Activated naive CD8-positive, alpha-beta T cell treated with anti-CD3 and anti-CD28 coated beads, Interleukin-2, amount 50 U/mL, for 24 hours (primary cell): ENCODE results near the gene FAIM2.
"Not testable (repeated sequence)": the region's sequence is repeated elsewhere in the genome, so short reads cannot be mapped to it uniquely, and the experiment has no call there.

ENCODE experiments used
- ATAC-seq: fragments of 150-1000 bp; cut with Tn5 transposase; one replicate; pipeline ENCODE4 v1.10.0; 2021
- DNase-seq: peaks from one replicate; pipeline ENCODE4 v3.0.0; 2021
- H3K27ac Mint-ChIP-seq: one replicate; pipeline ENCODE4 v1.8.0; 2021; ENCODE audit warnings: mild to moderate bottlenecking, mixed read lengths
- H3K27me3 Mint-ChIP-seq: one replicate; pipeline ENCODE4 v1.8.0; 2021; ENCODE audit warnings: mixed read lengths
- H3K36me3 Mint-ChIP-seq: one replicate; pipeline ENCODE4 v1.8.0; 2021; ENCODE audit warnings: low read depth, mixed read lengths
- H3K4me1 Mint-ChIP-seq: one replicate; pipeline ENCODE4 v1.8.0; 2021; ENCODE audit warnings: mixed read lengths
- H3K4me3 Mint-ChIP-seq: one replicate; pipeline ENCODE4 v1.8.0; 2021; ENCODE audit warnings: mild to moderate bottlenecking, moderate library complexity, mixed read lengths
- H3K9me3 Mint-ChIP-seq: one replicate; pipeline ENCODE4 v1.8.0; 2021; ENCODE audit warnings: mixed read lengths

FAIM2 gene

DNA sequence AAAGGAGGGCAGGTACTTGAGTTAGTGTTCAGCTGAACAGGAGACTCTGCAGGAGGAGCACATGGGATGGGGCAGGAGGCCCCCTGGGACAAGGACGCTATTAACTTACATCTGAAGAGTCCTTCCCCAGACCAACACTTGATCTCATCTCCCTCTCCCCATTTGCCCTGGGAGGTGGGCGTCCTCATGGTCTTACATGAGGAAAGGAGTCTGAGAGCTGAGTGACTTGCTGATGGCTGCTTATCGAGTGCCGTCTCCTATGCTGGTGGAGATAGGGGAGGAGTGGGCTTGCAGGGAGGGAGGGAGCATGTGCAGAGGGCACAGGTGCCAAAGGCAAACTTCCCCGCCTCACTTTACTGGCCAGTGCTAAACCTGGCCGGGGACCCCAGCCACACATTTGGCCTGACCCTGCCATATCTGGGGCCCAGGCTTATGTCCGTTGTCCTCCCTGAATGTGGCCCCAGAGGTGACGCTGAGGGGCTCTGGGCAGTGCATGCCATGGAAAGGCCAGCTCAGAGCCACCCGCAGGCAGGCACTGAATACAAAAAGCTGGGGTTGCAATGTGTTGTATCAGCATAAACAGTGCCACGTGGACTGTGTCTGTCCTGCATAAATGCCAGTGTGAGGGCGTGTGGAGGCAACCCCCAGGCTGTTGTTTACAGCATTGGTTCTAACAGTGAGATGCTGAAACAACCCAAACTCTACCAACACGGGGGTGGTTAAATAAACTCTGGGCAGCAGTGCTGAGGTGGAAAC is 29.4 kb downstream of the FAIM2 start:
- no peak overlapping the region for H3K4me3 Mint-ChIP-seq

DNA sequence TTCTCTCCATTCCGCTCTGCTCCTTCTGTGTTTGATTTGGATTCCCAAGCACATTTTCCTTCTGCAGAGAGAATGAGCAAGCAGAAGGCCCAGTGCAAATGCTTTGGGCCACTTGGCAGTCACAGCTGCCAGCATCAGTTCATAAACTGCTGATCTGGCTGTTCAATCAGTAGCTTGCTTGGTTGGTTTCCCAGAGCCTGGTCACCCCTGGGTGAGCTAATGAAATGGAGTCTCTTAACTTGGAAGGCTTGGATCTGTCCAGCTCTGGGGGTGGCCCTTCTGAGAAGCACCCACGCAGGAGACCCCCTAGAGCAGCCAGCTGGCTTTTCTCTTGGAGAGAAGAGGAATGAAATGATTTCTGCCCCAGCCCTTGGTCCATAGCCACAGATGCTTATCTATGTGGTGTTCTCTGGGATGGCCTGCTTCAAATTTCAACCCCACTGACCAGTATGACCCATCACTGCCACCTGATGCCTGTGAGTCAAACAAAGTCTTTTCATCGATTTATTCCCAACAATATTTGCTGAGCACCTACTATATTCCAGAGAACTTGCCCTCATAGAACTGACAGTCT is 30.3 kb downstream of the FAIM2 start:
- no peak overlapping the region for H3K27ac Mint-ChIP-seq
- no peak overlapping the region for H3K4me3 Mint-ChIP-seq

More for the DNA sequence above, 29.4 kb downstream of the FAIM2 start:
- no peak overlapping the region for H3K27ac Mint-ChIP-seq
- ATAC-seq (no peak), DNase-seq (no peak)
- H3K27me3 Mint-ChIP-seq: peaks cover 2% of the 10 kb centered on the region
- H3K4me1 Mint-ChIP-seq: no peaks in the 10 kb centered on the region
- H3K9me3 Mint-ChIP-seq: peaks cover 17% of the 10 kb centered on the region
- H3K36me3 Mint-ChIP-seq: no peaks in the 10 kb centered on the region

GRCh38 chr12:49872781-49873181 is 30.9 kb downstream of the FAIM2 start:
- Mint-ChIP-seq H3K27me3 (peaks cover 2% of the 10 kb centered on the region), H3K27ac (no peak overlapping the region), H3K36me3 (no peaks in the 10 kb centered on the region), H3K9me3 (peaks cover 2% of the 10 kb centered on the region), H3K4me1 (no peaks in the 10 kb centered on the region), H3K4me3 (no peak overlapping the region)
- ATAC-seq: no peak
- no peak for DNase-seq

More for the DNA sequence above, 30.3 kb downstream of the FAIM2 start:
- DNase-seq (no peak), ATAC-seq (no peak)
- no peaks in the 10 kb centered on the region for H3K36me3 Mint-ChIP-seq
- H3K9me3 Mint-ChIP-seq: peaks cover 9% of the 10 kb centered on the region
- peaks cover 2% of the 10 kb centered on the region for H3K27me3 Mint-ChIP-seq
- H3K4me1 Mint-ChIP-seq: no peaks in the 10 kb centered on the region

DNA sequence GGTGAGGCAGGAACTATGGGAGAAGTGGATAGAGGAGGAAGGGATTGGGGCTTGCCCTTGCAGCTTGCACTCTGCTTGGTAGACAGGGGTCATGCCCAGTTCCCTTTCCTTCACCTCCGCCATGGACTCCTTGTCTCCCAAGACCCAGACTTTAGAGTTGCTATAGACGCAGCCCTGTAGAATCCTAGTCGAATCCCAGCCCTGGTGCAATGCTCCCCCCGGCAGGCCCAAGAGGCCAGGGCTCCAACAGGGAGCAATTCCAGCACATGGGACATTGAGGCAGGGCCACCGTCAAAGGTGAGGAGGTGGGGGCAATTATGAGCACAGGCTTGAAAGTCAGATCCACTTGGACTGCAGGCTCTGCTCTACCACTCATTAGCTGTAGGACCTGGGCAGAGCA is 31.3 kb downstream of the FAIM2 start:
- Mint-ChIP-seq H3K4me1 (no peaks in the 10 kb centered on the region), H3K9me3 (no peaks in the 10 kb centered on the region), H3K27me3 (peaks cover 2% of the 10 kb centered on the region), H3K4me3 (no peak overlapping the region), H3K27ac (no peak overlapping the region), H3K36me3 (no peaks in the 10 kb centered on the region)
- DNase-seq: no peak
- no peak for ATAC-seq

GRCh38 chr12:49871811-49872251 is 31.9 kb downstream of the FAIM2 start:
- H3K27me3 Mint-ChIP-seq, ATAC-seq, DNase-seq, H3K36me3 Mint-ChIP-seq, H3K27ac Mint-ChIP-seq, H3K9me3 Mint-ChIP-seq, H3K4me3 Mint-ChIP-seq, H3K4me1 Mint-ChIP-seq: not testable (repeated sequence)

GRCh38 chr12:49871263-49871561 is 32.5 kb downstream of the FAIM2 start:
- Mint-ChIP-seq H3K27me3 (peaks cover 2% of the 10 kb centered on the region), H3K4me1 (no peaks in the 10 kb centered on the region), H3K27ac (no peak overlapping the region)

GRCh38 chr12:49870501-49871262 is 33.0 kb downstream of the FAIM2 start:
- no peak overlapping the region for H3K4me3 Mint-ChIP-seq
- ATAC-seq (no peak), DNase-seq (no peak)
- H3K4me1 Mint-ChIP-seq: no peaks in the 10 kb centered on the region
- no peak overlapping the region for H3K27ac Mint-ChIP-seq
- H3K27me3 Mint-ChIP-seq: peaks cover 2% of the 10 kb centered on the region
- no peaks in the 10 kb centered on the region for H3K9me3 Mint-ChIP-seq
- no peaks in the 10 kb centered on the region for H3K36me3 Mint-ChIP-seq

More at GRCh38 chr12:49871263-49871561, 32.5 kb downstream of the FAIM2 start:
- H3K4me3 Mint-ChIP-seq: no peak overlapping the region
- H3K36me3 Mint-ChIP-seq: no peaks in the 10 kb centered on the region
- DNase-seq (no peak), ATAC-seq (no peak)
- no peaks in the 10 kb centered on the region for H3K9me3 Mint-ChIP-seq

- no peaks in the 10 kb centered on the region for H3K36me3 Mint-ChIP-seq
- H3K27ac Mint-ChIP-seq: no peak overlapping the region
- no peak overlapping the region for H3K4me3 Mint-ChIP-seq
- peaks cover 2% of the 10 kb centered on the region for H3K27me3 Mint-ChIP-seq
- H3K4me1 Mint-ChIP-seq: no peaks in the 10 kb centered on the region
- DNase-seq (no peak), ATAC-seq (no peak)
- no peaks in the 10 kb centered on the region for H3K9me3 Mint-ChIP-seq
Measured at GRCh38 chr12:49869816-49870500, 33.7 kb downstream of the FAIM2 start.

DNA sequence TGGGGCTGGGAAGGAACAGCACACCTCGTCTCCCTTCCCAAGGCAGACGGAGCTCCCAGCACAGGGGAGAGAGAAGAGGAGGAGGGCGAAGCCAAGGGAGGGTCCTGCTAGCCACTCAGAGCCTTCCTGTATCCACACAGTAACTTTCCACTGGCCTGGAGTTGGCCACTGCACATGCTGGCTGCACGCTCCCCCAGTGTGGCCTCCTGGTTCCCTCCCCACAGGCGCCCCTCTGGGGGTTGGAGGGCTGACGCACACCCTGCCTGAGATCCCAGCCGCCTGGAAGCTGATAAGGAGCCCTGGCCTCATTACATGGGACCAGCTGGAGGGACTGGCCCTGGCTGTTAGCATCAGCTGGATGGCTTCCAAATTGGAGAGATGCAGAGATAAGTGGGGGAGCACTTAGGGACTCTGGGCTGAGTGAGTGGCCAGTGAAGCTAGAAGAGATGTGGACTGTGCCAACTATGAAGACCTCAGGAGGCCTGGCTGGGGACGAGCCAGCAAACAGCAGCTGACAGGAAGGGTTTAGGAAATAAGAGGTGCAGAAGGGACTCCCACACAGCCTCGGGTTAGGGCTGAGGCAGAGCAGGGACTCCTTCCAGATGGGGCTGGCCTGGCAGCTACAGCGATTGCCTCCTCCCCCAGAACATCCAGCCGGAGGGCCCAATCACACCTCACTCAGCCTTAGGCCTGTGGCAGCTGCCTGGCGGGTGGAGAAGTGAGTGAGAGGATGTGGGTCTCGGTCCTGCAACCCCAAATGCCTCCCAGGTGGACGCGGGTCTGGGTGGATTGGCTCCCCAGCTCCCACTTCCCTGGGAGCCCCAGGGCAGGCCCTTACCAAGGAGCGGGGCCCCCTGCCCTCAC is 34.5 kb downstream of the FAIM2 start:
- Mint-ChIP-seq H3K27ac (no peak overlapping the region), H3K4me3 (no peak overlapping the region), H3K36me3 (no peaks in the 10 kb centered on the region), H3K27me3 (peaks cover 1% of the 10 kb centered on the region), H3K4me1 (no peaks in the 10 kb centered on the region), H3K9me3 (no peaks in the 10 kb centered on the region)
- no peak for ATAC-seq
- no peak for DNase-seq

DNA sequence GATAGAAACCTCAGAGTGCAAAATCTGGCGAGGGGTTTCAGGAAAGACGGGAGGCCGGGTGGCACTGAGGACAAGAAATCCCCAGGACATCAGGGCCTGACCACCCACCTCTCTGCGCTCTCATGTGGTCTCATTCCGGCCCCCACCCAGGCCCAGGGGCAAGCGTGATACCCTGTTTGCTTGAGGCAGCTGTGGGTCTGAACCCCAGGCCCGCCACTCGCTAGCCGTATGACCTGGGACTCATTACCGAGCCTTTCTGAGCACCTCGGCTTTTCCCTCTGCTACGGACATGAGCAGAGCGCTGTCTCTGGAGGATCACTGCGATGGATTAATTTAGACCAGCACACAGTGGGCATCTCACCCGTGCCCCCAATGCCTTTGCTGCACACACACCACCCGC is 35.3 kb downstream of the FAIM2 start:
- H3K4me3 Mint-ChIP-seq: no peak overlapping the region
- DNase-seq: no peak
- H3K36me3 Mint-ChIP-seq: no peaks in the 10 kb centered on the region
- no peaks in the 10 kb centered on the region for H3K4me1 Mint-ChIP-seq
- H3K9me3 Mint-ChIP-seq: no peaks in the 10 kb centered on the region
- H3K27ac Mint-ChIP-seq: no peak overlapping the region
- no peaks in the 10 kb centered on the region for H3K27me3 Mint-ChIP-seq
- ATAC-seq: no peak

GRCh38 chr12:49867570-49868341 is 35.9 kb downstream of the FAIM2 start:
- DNase-seq (no peak), ATAC-seq (no peak)
- H3K27me3 Mint-ChIP-seq: no peaks in the 10 kb centered on the region
- H3K36me3 Mint-ChIP-seq: no peaks in the 10 kb centered on the region
- no peak overlapping the region for H3K27ac Mint-ChIP-seq
- no peaks in the 10 kb centered on the region for H3K9me3 Mint-ChIP-seq
- no peak overlapping the region for H3K4me3 Mint-ChIP-seq
- no peaks in the 10 kb centered on the region for H3K4me1 Mint-ChIP-seq

GRCh38 chr12:49866859-49867569 is 36.7 kb downstream of the FAIM2 start:
- no peaks in the 10 kb centered on the region for H3K36me3 Mint-ChIP-seq
- H3K4me3 Mint-ChIP-seq: no peak overlapping the region
- H3K27ac Mint-ChIP-seq: no peak overlapping the region
- H3K9me3 Mint-ChIP-seq: no peaks in the 10 kb centered on the region
- ATAC-seq: peak; percentile 57
- H3K4me1 Mint-ChIP-seq: no peaks in the 10 kb centered on the region
- DNase-seq: peak; percentile 80
- no peaks in the 10 kb centered on the region for H3K27me3 Mint-ChIP-seq

DNA sequence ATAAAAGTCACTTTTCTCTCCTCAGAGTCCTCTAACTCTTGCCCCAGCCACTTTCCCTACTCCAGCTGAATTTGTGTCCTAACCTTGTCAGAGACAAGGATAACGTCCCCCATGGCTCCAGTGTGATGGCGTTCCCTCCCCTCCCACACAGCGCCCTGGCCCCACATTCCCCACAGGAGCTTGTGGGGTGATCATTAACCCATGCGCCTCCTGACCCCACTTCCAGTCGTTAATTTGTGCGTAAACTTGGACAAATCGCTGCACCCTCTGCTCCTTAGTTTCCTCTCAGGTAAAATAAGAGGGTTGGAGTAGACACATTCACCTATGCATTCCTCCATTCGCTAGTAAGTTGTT is 37.9 kb downstream of the FAIM2 start:
- Mint-ChIP-seq H3K27me3 (no peaks in the 10 kb centered on the region), H3K4me3 (no peak overlapping the region), H3K36me3 (no peaks in the 10 kb centered on the region), H3K27ac (no peak overlapping the region), H3K9me3 (no peaks in the 10 kb centered on the region), H3K4me1 (no peaks in the 10 kb centered on the region)
- DNase-seq (no peak), ATAC-seq (no peak)
